ENCODE data around the gene GALT.

Gene GALT

GRCh38 chr9:34644766-34645314 is 1.6 kb upstream of the GALT start:
- TF ChIP-seq CTCF (IDR thresholded peaks at IDR 0.05; ENCODE audit: low read depth, low read length, missing control alignments): no peak
- H3K36me3 ChIP-seq (replicated peaks): peaks cover 10% of the 10 kb centered on the region
- H3K27ac ChIP-seq: no peak overlapping the region
- no peak for DNase-seq
- H3K27me3 ChIP-seq (replicated peaks): no peaks in the 10 kb centered on the region
- H3K4me3 ChIP-seq (ENCODE audit: low read depth, low read length): no peak overlapping the region
- in situ Hi-C loops (cut with HindIII; ENCODE audit: low pct_ligation_motif_present, low sequenced_read_pairs): no loop called here

DNA sequence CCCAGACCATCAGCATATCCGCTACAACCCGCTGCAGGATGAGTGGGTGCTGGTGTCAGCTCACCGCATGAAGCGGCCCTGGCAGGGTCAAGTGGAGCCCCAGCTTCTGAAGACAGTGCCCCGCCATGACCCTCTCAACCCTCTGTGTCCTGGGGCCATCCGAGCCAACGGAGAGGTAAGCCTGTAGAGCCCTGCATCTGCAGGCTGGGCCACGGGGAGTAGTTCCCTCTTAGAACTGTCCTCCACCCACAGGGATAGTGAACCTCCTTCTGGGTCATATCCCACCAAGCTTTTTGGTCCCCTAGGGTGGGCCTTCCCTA is 569 bp downstream of the GALT start:
- Histone ChIP-seq H3K27me3 (replicated peaks) (no peaks in the 10 kb centered on the region), H3K36me3 (replicated peaks) (peaks cover 10% of the 10 kb centered on the region), H3K4me3 (ENCODE audit: low read depth, low read length) (peak overlapping the region; percentile 67), H3K27ac (no peak overlapping the region)
- no peak for DNase-seq
- TF ChIP-seq CTCF (IDR thresholded peaks at IDR 0.05; ENCODE audit: low read depth, low read length, missing control alignments): no peak
- in situ Hi-C loops (cut with HindIII; ENCODE audit: low pct_ligation_motif_present, low sequenced_read_pairs): no loop called here

DNA sequence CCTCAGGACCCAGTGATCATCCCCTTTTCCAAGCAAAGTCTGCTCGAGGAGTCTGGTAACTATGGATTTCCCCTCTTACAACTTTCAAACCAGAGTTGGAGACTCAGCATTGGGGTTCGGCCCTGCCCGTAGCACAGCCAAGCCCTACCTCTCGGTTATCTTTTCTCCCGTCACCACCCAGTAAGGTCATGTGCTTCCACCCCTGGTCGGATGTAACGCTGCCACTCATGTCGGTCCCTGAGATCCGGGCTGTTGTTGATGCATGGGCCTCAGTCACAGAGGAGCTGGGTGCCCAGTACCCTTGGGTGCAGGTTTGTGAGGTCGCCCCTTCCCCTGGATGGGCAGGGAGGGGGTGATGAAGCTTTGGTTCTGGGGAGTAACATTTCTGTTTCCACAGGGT is 1.2 kb downstream of the GALT start:
- no peak for DNase-seq
- no peaks in the 10 kb centered on the region for H3K27me3 ChIP-seq (replicated peaks)
- H3K4me3 ChIP-seq (ENCODE audit: low read depth, low read length): peak overlapping the region; percentile 67
- no peak overlapping the region for H3K27ac ChIP-seq
- H3K36me3 ChIP-seq (replicated peaks): peaks cover 10% of the 10 kb centered on the region
- no peak for TF ChIP-seq CTCF (IDR thresholded peaks at IDR 0.05; ENCODE audit: low read depth, low read length, missing control alignments)
- in situ Hi-C loops (cut with HindIII; ENCODE audit: low pct_ligation_motif_present, low sequenced_read_pairs): no loop called here

DNA sequence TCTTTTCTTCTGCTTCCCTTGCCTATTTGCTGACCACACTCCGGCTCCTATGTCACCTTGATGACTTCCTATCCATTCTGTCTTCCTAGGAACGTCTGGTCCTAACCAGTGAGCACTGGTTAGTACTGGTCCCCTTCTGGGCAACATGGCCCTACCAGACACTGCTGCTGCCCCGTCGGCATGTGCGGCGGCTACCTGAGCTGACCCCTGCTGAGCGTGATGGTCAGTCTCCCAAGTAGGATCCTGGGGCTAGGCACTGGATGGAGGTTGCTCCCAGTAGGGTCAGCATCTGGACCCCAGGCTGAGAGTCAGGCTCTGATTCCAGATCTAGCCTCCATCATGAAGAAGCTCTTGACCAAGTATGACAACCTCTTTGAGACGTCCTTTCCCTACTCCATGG is 2.2 kb downstream of the GALT start:
- Histone ChIP-seq H3K36me3 (replicated peaks) (peaks cover 10% of the 10 kb centered on the region), H3K27me3 (replicated peaks) (no peaks in the 10 kb centered on the region), H3K27ac (no peak overlapping the region), H3K4me3 (ENCODE audit: low read depth, low read length) (no peak overlapping the region)
- in situ Hi-C loops (cut with HindIII; ENCODE audit: low pct_ligation_motif_present, low sequenced_read_pairs): no loop called here
- no peak for DNase-seq
- no peak for TF ChIP-seq CTCF (IDR thresholded peaks at IDR 0.05; ENCODE audit: low read depth, low read length, missing control alignments)

- Histone ChIP-seq H3K27me3 (replicated peaks) (no peaks in the 10 kb centered on the region), H3K4me3 (ENCODE audit: low read depth, low read length) (no peak overlapping the region), H3K36me3 (replicated peaks) (peaks cover 10% of the 10 kb centered on the region), H3K27ac (no peak overlapping the region)
- in situ Hi-C loops (cut with HindIII; ENCODE audit: low pct_ligation_motif_present, low sequenced_read_pairs): no loop called here
- DNase-seq: no peak
- no peak for TF ChIP-seq CTCF (IDR thresholded peaks at IDR 0.05; ENCODE audit: low read depth, low read length, missing control alignments)
These were observed 4.3 kb downstream of the GALT start for GRCh38 chr9:34650816-34651215.

DNA sequence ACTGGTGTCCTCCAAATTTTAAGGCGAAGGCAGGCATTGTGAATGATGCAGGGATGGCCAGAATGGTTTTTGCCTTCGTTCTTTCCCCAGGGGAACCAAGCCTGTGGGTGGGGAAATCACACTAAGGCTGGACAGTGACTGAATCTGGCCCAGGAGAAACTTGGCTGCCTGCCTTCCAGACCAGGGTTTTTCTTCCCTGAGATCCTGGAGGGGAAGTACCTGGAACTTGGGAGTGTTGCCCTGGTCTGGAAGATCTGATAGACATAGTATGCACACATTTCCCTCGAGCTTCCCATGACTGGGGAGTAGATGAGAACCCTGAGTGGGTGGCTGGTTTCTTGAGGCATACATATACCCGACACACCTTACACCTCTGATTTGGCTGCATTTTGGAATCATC is 4.8 kb downstream of the GALT start:
- H3K27ac ChIP-seq: no peak overlapping the region
- no peaks in the 10 kb centered on the region for H3K27me3 ChIP-seq (replicated peaks)
- no peak for TF ChIP-seq CTCF (IDR thresholded peaks at IDR 0.05; ENCODE audit: low read depth, low read length, missing control alignments)
- DNase-seq: peak; percentile 28
- in situ Hi-C loops (cut with HindIII; ENCODE audit: low pct_ligation_motif_present, low sequenced_read_pairs): no loop called here
- no peak overlapping the region for H3K4me3 ChIP-seq (ENCODE audit: low read depth, low read length)
- H3K36me3 ChIP-seq (replicated peaks): peaks cover 10% of the 10 kb centered on the region

Measured in brain microvascular endothelial cell (primary cell).